ENCODE results near the gene SERPINE3.

SERPINE3 gene

DNA sequence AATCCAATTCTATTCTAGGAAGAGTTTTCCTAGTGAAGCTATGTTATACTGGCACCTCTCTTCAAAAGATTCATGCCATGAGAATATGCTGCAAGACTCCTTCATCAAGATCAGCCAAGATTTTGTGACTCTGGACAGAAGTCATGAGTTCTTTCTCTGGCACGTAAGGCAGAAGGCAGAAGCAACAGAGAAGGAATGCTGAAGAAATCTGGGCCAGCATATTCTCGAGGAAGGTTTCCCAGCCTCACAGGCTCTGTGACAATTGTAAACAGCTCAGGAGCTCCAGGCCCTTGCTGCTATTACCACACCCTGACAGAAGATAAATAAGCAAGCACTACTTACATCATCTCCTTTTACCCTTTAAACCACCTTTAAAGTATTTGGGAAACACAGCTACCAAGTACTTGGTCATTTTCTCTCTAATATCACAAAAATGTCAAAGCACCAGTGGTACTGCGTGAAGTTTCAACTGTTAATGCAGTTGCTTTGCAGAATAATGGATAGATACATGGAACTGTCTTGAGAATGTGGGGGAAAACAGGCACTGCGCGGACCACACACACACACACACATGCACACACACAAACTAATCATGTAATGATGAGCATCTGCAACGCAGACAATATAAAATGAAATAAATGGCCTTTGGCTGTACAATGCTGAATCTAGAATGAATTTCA, 57.9 kb downstream of the SERPINE3 start:
- Histone ChIP-seq H3K4me1 (ENCODE audit: low read length) (no peaks in the 10 kb centered on the region), H3K27ac (ENCODE audit: low read length) (no peak overlapping the region), H3K9ac (ENCODE audit: low read length) (no peak overlapping the region), H3K9me2 (replicated peaks; ENCODE audit: insufficient read depth, low read length) (no peaks in the 10 kb centered on the region), H4K20me1 (ENCODE audit: insufficient read depth, low read length) (no peaks in the 10 kb centered on the region), H3K4me2 (ENCODE audit: low read depth, low read length) (no peak overlapping the region), H3K27me3 (replicated peaks; ENCODE audit: insufficient read depth, low read length) (no peaks in the 10 kb centered on the region), H3K9me3 (replicated peaks; ENCODE audit: insufficient read depth, low read length) (no peaks in the 10 kb centered on the region), H3K79me2 (ENCODE audit: low read length) (peaks cover 46% of the 10 kb centered on the region), H3K4me3 (ENCODE audit: low read length) (no peak overlapping the region), H3F3A (ENCODE audit: insufficient read depth, low read length) (no peaks in the 10 kb centered on the region), H3K36me3 (replicated peaks; ENCODE audit: insufficient read depth, low read length) (no peaks in the 10 kb centered on the region), H2AFZ (ENCODE audit: low read length) (no peak overlapping the region)
- DNase-seq, result no peak
- TF ChIP-seq, protein P1, sequence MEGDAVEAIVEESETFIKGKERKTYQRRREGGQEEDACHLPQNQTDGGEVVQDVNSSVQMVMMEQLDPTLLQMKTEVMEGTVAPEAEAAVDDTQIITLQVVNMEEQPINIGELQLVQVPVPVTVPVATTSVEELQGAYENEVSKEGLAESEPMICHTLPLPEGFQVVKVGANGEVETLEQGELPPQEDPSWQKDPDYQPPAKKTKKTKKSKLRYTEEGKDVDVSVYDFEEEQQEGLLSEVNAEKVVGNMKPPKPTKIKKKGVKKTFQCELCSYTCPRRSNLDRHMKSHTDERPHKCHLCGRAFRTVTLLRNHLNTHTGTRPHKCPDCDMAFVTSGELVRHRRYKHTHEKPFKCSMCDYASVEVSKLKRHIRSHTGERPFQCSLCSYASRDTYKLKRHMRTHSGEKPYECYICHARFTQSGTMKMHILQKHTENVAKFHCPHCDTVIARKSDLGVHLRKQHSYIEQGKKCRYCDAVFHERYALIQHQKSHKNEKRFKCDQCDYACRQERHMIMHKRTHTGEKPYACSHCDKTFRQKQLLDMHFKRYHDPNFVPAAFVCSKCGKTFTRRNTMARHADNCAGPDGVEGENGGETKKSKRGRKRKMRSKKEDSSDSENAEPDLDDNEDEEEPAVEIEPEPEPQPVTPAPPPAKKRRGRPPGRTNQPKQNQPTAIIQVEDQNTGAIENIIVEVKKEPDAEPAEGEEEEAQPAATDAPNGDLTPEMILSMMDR (IDR thresholded peaks at IDR 0.05; ENCODE audit: low read length), result no peak
- no peak for TF ChIP-seq EZH2 (optimal IDR thresholded peaks at IDR 0.05; ENCODE audit: low read depth, low read length)
- TF ChIP-seq EZH2phosphoT487 (IDR thresholded peaks at IDR 0.05; ENCODE audit: low read length), result no peak

DNA sequence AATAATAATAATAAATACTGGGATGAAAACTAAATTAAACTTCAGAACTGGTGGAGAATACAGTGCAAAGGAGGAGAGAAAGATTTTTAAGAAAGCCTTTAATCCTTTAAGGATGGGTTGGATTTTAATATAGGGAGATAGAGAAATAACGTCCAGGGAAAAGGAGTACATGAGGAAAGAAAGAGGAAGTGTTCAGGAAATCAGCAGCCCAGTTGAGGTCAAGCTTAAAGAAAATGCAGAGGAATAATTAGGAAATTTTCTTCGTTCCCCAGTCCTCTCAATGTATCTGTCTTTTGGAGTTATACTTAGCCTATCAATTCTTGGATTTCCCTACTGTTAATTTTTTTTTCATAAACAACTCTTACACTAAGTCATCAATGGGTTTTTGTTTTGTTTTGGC, 65.7 kb downstream of the SERPINE3 start:
- H3K9me2 ChIP-seq (replicated peaks; ENCODE audit: insufficient read depth, low read length), result no peaks in the 10 kb centered on the region
- H3K9ac ChIP-seq (ENCODE audit: low read length), result no peak overlapping the region
- no peak overlapping the region for H2AFZ ChIP-seq (ENCODE audit: low read length)
- no peak overlapping the region for H3K4me2 ChIP-seq (ENCODE audit: low read depth, low read length)
- peaks cover 10% of the 10 kb centered on the region; the same call in 1 of the 2 replicates for H3K4me1 ChIP-seq (ENCODE audit: low read length)
- no peaks in the 10 kb centered on the region for H3F3A ChIP-seq (ENCODE audit: insufficient read depth, low read length)
- H3K27ac ChIP-seq (ENCODE audit: low read length), result no peak overlapping the region
- DNase-seq, result no peak
- no peaks in the 10 kb centered on the region for H3K27me3 ChIP-seq (replicated peaks; ENCODE audit: insufficient read depth, low read length)
- peaks cover 57% of the 10 kb centered on the region for H3K79me2 ChIP-seq (ENCODE audit: low read length)
- no peaks in the 10 kb centered on the region for H4K20me1 ChIP-seq (ENCODE audit: insufficient read depth, low read length)
- H3K36me3 ChIP-seq (replicated peaks; ENCODE audit: insufficient read depth, low read length), result no peaks in the 10 kb centered on the region
- TF ChIP-seq EZH2phosphoT487 (IDR thresholded peaks at IDR 0.05; ENCODE audit: low read length), result no peak
- TF ChIP-seq EZH2 (optimal IDR thresholded peaks at IDR 0.05; ENCODE audit: low read depth, low read length), result no peak
- TF ChIP-seq, protein P1 (IDR thresholded peaks at IDR 0.05; ENCODE audit: low read length), result no peak
- H3K9me3 ChIP-seq (replicated peaks; ENCODE audit: insufficient read depth, low read length), result no peaks in the 10 kb centered on the region
- no peak overlapping the region for H3K4me3 ChIP-seq (ENCODE audit: low read length)

GRCh38 chr13:51412431-51412830, 72.9 kb downstream of the SERPINE3 start:
- Histone ChIP-seq H3K9me3 (replicated peaks; ENCODE audit: insufficient read depth, low read length) (no peaks in the 10 kb centered on the region), H3K27me3 (replicated peaks; ENCODE audit: insufficient read depth, low read length) (no peaks in the 10 kb centered on the region), H3K36me3 (replicated peaks; ENCODE audit: insufficient read depth, low read length) (no peaks in the 10 kb centered on the region; the same call in 1 of the 2 replicates), H2AFZ (ENCODE audit: low read length) (no peak overlapping the region), H3K4me2 (ENCODE audit: low read depth, low read length) (no peak overlapping the region), H3K79me2 (ENCODE audit: low read length) (peaks cover 49% of the 10 kb centered on the region), H3K4me1 (ENCODE audit: low read length) (peaks cover 20% of the 10 kb centered on the region), H3K27ac (ENCODE audit: low read length) (no peak overlapping the region), H3K9ac (ENCODE audit: low read length) (no peak overlapping the region), H3K9me2 (replicated peaks; ENCODE audit: insufficient read depth, low read length) (no peaks in the 10 kb centered on the region), H3F3A (ENCODE audit: insufficient read depth, low read length) (peaks cover 13% of the 10 kb centered on the region), H3K4me3 (ENCODE audit: low read length) (no peak overlapping the region), H4K20me1 (ENCODE audit: insufficient read depth, low read length) (no peaks in the 10 kb centered on the region)
- TF ChIP-seq EZH2 (optimal IDR thresholded peaks at IDR 0.05; ENCODE audit: low read depth, low read length), result no peak
- DNase-seq, result no peak

All from MM.1S (cell line).